ENCODE results near the gene SORBS1. TPM values are rescaled to one million over a fixed set of nuclear protein-coding genes. Genes with fewer than 3 reads are reported as not detected.

SORBS1 gene
- total RNA-seq, 1 experiment from 2014 or later, result 0.56 TPM

GRCh38 chr10:95588025-95588424 lies 26.9 kb upstream of the SORBS1 start:
- DNase-seq (ENCODE audit: low spot score), result no peak
- Histone ChIP-seq H3K27me3 (replicated peaks; ENCODE audit: insufficient read depth, low read depth, low read length, poor library complexity) (peaks cover 35% of the 10 kb centered on the region), H3K9me3 (ENCODE audit: low read depth, low read length, poor library complexity, severe bottlenecking) (no peaks in the 10 kb centered on the region), H3K36me3 (ENCODE audit: insufficient read depth, low read length, poor library complexity, severe bottlenecking) (no peaks in the 10 kb centered on the region), H3K4me1 (ENCODE audit: insufficient read depth, low read length, poor library complexity, severe bottlenecking) (no peaks in the 10 kb centered on the region), H3K27ac (ENCODE audit: low read depth, low read length, poor library complexity, severe bottlenecking) (no peak overlapping the region), H3K4me3 (ENCODE audit: low read depth, low read length, poor library complexity, severe bottlenecking) (no peak overlapping the region)
- BruUV-seq (replicated peaks), result no TSS peak
- TF ChIP-seq CTCF (conservative IDR thresholded peaks at IDR 0.05; ENCODE audit: low read depth, low read length) (no peak), EZH2 (IDR thresholded peaks at IDR 0.05; ENCODE audit: borderline replicate concordance, low read depth, low read length, poor library complexity, severe bottlenecking) (no peak)
- ChIA-PET CTCF (interaction anchor here (0.6 kb wide), 1 partner anchor 230 kb away, joined by 3 read pairs; no protein-coding TSS in a partner anchor), POLR2A (ENCODE audit: low non-redundant PET) (no interaction called here)
- intact Hi-C loops (cut with micrococcal nuclease; ENCODE audit: unreplicated experiment), result no loop called here

GRCh38 chr10:95579835-95580535 lies 18.8 kb upstream of the SORBS1 start:
- no peak for DNase-seq (ENCODE audit: low spot score)
- no peaks in the 10 kb centered on the region for H3K4me1 ChIP-seq (ENCODE audit: insufficient read depth, low read length, poor library complexity, severe bottlenecking)
- CTCF ChIA-PET, result no interaction called here
- H3K36me3 ChIP-seq (ENCODE audit: insufficient read depth, low read length, poor library complexity, severe bottlenecking), result no peaks in the 10 kb centered on the region
- BruUV-seq (replicated peaks), result no TSS peak
- no peaks in the 10 kb centered on the region for H3K9me3 ChIP-seq (ENCODE audit: low read depth, low read length, poor library complexity, severe bottlenecking)
- intact Hi-C loops (cut with micrococcal nuclease; ENCODE audit: unreplicated experiment), result no loop called here
- POLR2A ChIA-PET (ENCODE audit: low non-redundant PET), result no interaction called here
- H3K27ac ChIP-seq (ENCODE audit: low read depth, low read length, poor library complexity, severe bottlenecking), result no peak overlapping the region
- H3K27me3 ChIP-seq (replicated peaks; ENCODE audit: insufficient read depth, low read depth, low read length, poor library complexity), result peaks cover 67% of the 10 kb centered on the region
- TF ChIP-seq EZH2 (IDR thresholded peaks at IDR 0.05; ENCODE audit: borderline replicate concordance, low read depth, low read length, poor library complexity, severe bottlenecking), result no peak
- no peak for TF ChIP-seq CTCF (conservative IDR thresholded peaks at IDR 0.05; ENCODE audit: low read depth, low read length)
- H3K4me3 ChIP-seq (ENCODE audit: low read depth, low read length, poor library complexity, severe bottlenecking), result no peak overlapping the region

- no peaks in the 10 kb centered on the region for H3K9me3 ChIP-seq (ENCODE audit: low read depth, low read length, poor library complexity, severe bottlenecking)
- intact Hi-C loops (cut with micrococcal nuclease; ENCODE audit: unreplicated experiment), result no loop called here
- no peak for TF ChIP-seq CTCF (conservative IDR thresholded peaks at IDR 0.05; ENCODE audit: low read depth, low read length)
- no peak for TF ChIP-seq EZH2 (IDR thresholded peaks at IDR 0.05; ENCODE audit: borderline replicate concordance, low read depth, low read length, poor library complexity, severe bottlenecking)
- H3K4me1 ChIP-seq (ENCODE audit: insufficient read depth, low read length, poor library complexity, severe bottlenecking), result no peaks in the 10 kb centered on the region
- no TSS peak for BruUV-seq (replicated peaks)
- ChIA-PET CTCF (no interaction called here), POLR2A (ENCODE audit: low non-redundant PET) (no interaction called here)
- H3K27ac ChIP-seq (ENCODE audit: low read depth, low read length, poor library complexity, severe bottlenecking), result no peak overlapping the region
- DNase-seq (ENCODE audit: low spot score), result no peak
- peaks cover 74% of the 10 kb centered on the region for H3K27me3 ChIP-seq (replicated peaks; ENCODE audit: insufficient read depth, low read depth, low read length, poor library complexity)
- H3K4me3 ChIP-seq (ENCODE audit: low read depth, low read length, poor library complexity, severe bottlenecking), result no peak overlapping the region
- H3K36me3 ChIP-seq (ENCODE audit: insufficient read depth, low read length, poor library complexity, severe bottlenecking), result no peaks in the 10 kb centered on the region
These were observed 18.1 kb upstream of the SORBS1 start for GRCh38 chr10:95579292-95579691.

Measured in A673 (cell line).